ENCODE results near the gene GRK6. TPM values are rescaled to one million over a fixed set of nuclear protein-coding genes. Genes with fewer than 3 reads are reported as not detected.
A peak's percentile ranks its signal among the peaks of the same experiment; 100 is the strongest.
"Not testable (repeated sequence)": the region's sequence is repeated elsewhere in the genome, so short reads cannot be mapped to it uniquely, and the experiment has no call there.

GRK6 gene
- total RNA-seq, 1 donor from 2014 or later = 20.2 TPM

DNA sequence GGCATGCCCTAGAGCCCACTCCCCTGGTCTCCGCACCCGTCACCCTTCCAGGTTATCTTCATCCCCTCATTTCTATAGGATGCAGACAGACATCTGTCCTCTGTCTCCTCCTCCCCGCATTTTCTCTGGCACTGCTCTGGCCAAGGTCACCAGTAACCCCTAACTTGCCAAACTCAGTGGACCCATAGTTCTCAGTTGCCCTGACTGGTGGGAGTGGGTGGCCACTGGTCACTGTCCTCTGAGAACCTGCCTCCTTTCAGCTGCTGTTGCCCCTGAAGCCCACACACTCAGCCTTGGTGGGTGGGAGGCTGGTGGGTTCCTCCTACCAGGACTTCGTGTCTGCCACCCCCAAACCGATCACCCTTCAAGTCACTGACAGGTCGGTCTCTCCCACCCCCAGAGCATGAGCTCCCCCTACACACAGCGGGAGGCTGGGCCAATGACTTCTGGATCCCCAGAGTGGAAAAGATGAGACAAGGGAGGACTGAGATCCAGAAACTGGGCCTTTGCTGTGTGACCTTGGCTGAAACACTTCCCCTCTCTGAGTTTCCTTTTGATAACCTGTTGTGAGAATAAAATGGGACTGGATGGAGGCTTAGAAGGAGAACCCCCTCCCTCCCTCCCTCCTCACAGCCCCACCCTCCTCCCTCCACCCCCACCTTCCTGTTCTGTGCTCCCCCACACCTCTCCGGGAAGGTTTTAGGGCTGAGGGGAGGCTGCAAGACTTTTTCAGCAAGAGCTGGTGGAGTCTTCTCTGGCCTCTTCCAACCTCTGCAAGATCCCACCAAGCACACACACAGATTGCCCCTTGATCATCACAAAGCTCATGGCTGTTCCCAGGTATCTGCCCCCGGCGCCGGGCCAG lies 49.3 kb downstream of the GRK6 start:
- intact Hi-C loops (cut with DNase I) = no loop called here
- DNase-seq (ENCODE audit: low spot score) = no peak

GRCh38 chr5:177476531-177477233 lies 50.2 kb downstream of the GRK6 start:
- intact Hi-C loops (cut with DNase I) = no loop called here
- DNase-seq (ENCODE audit: low spot score) = no peak

DNA sequence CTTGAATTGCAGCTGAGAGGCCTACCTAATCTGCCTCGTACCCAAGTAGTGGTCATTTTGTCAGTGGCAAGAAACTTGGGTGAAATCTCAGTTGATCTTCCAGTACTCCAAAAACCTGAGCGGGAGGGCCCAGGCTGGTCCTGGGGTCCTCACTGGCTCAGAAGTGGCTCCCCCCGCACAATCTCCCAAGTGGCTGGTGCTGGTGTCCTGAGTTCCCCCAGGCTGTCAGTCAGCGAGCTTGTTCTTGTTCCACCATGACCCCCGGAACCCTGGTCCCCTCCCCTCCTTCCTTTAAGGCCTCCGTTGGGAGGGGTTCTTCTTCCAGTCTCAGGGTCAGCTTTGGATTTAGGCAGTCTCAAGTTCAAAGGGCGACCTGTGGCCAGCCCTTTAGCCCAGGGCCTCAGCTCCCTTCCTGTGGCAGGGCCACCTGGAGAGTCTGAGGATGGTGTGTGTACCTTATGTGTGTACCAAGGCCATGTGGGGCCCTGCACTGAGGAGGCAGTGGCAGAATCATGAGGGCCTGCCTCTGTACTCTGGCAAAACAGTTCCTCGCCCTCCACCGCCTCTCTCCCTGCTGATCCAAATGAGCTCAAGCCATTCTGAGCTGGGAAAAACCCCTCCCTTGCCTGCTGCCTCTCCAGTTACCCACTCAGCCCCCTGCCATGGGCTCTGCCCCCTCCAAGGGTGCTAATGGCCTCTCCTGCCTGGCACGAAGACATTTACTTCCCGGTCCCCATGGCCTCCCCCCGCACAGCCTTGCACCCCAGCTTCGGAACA lies 51.4 kb downstream of the GRK6 start:
- intact Hi-C loops (cut with DNase I) = loop anchor here (2.0 kb wide), 2 partner anchors 19 to 21 kb away; partner anchors contain the start of gene PDLIM7

GRCh38 chr5:177478711-177479646 lies 52.5 kb downstream of the GRK6 start:
- peak; percentile 95 for DNase-seq (ENCODE audit: low spot score)
- intact Hi-C loops (cut with DNase I) = loop anchor here (2.0 kb wide), 2 partner anchors 18 to 22 kb away; partner anchors contain the start of gene PDLIM7

More for the DNA sequence above, 51.4 kb downstream of the GRK6 start:
- no peak for DNase-seq (ENCODE audit: low spot score)

DNA sequence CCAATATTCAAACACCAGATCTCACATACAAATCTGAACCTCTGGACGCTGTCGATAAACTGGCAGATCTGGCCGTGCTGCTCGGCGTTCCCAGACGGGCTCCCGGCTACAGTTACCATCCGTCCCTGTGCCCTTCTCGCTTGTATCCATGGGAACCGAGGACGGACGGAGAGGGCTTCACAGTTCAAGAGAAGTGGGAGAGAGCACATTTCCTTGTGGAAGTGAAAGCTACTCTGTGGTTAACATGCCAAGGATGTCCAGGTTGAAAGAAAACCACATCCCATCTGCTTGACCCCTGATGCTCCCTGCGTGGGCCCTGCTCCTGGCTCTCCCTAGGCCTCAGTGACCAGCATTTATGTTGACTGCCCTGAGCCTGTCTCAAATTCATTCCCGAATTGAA lies 53.3 kb downstream of the GRK6 start:
- DNase-seq (ENCODE audit: low spot score) = no peak
- intact Hi-C loops (cut with DNase I) = loop anchor here (2.0 kb wide), 2 partner anchors 17 to 23 kb away; partner anchors contain the start of gene PDLIM7

GRCh38 chr5:177482359-177482795 lies 55.9 kb downstream of the GRK6 start:
- intact Hi-C loops (cut with DNase I) = no loop called here
- DNase-seq (ENCODE audit: low spot score) = no peak

- DNase-seq (ENCODE audit: low spot score) = no peak
- intact Hi-C loops (cut with DNase I) = no loop called here
Observed at GRCh38 chr5:177483042-177483441, 56.6 kb downstream of the GRK6 start.

DNA sequence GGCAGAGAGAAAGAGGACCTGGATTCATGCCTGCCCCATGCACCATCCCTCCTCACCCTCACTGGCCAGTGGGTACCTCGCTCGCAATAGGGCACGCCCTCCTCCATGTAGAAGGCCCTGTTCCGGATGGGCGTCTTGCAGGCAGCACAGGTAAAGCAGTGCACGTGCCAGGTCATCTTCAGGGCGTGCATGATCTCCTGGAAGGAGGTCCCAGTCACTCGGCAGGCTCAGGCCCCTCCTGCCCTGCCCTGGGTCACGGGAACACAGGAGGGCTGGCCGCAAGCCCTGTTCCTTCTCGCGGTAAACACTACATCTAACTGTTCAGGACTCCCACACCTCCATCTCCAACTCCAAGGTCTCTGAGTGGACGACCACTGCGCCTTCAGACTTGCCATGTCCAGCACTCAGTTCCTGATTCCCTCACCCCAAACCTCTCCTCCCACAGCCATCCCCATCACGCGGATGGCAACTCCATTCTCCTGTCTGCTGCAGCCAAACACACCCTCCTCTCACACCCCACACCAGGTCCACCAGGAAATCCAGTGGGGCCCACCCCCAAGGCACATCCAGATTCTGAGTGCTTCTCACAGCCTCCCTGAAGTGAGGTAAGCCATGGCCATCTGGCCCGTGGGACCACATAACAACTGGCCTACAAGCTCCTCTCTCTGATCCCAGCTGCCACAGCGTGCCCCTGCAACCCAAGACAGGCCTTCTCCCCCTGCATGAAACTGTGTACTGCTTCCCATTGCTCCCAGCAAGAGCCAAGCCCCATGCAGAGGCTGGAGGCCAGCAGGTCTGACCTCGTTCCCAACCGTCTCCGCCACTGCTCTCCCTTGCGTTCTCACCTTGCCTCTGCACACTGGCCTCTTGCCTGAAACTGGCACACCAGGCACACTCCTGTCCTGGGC lies 57.8 kb downstream of the GRK6 start:
- intact Hi-C loops (cut with DNase I) = no loop called here
- DNase-seq (ENCODE audit: low spot score) = no peak

DNA sequence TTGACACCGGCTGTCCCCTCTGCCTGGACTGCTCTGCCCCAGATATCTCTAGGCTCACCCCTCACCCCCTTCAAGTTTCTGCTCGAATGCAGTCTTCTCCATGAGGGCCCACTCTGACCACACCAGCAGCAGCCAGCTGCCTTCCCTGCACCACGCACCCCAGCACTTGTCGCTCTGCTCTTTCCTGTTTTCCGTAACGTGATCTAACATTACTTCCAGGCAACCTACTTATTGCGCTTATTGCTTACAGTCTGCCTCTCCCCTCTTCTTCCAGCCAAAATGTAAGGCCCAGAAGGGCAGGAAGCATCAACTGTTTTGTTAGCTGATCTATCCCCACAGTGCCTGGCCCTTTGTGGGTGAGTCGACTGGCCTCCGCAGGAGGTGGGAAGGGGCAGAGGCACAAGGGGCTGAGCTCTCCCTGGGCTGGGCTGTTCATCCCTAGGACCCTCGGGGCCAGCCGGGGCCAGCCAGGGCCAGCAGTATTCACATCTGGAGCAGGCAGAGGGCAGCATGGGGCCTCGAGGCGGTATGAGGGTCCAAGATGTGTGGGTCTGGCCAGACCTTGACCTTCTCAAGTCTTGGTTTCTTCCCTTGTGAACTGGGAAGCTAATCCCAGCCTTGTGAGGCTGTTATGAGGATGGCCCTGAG lies 58.5 kb downstream of the GRK6 start:
- intact Hi-C loops (cut with DNase I) = no loop called here
- DNase-seq (ENCODE audit: low spot score) = no peak

DNA sequence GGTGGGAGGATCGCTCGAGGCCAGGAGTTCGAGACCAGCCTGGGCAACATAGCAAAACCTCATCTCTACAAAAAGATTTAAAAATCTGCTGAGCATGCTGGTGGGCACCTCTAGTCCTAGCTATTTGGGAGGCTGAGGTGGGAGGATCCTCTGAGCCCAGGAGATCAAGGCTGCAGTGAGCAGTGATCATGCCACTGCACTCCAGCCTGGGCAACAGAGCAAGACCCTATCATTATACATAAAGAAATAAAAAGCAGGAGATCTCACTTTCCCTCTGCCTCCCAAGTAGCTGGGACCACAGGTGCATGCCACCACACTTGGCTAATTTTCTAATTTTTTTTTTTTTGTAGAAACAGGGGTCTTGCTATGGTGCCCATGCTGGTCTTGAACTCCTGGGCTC lies 59.3 kb downstream of the GRK6 start:
- DNase-seq (ENCODE audit: low spot score); intact Hi-C loops (cut with DNase I): not testable (repeated sequence)

DNA sequence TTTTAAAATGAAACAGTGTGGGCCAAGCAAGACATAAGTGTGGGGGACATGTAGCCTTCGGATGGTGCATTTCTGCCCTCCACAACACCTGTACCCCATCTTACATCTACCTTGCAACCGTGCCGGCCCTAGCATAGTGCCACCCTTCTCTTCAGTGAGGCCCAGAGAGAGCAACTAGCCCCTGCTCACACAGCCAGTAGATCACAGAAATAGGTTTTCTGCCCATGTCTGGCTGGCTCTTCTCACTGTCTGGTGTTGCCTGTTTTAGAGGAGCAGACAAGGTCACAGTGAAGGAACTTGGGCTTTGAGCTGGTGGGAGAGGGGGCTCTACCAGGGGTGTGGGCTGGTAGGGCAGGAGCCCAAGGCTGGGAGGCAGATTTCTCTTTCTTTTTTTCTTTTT lies 59.8 kb downstream of the GRK6 start:
- intact Hi-C loops (cut with DNase I) = no loop called here
- DNase-seq (ENCODE audit: low spot score) = no peak

DNA sequence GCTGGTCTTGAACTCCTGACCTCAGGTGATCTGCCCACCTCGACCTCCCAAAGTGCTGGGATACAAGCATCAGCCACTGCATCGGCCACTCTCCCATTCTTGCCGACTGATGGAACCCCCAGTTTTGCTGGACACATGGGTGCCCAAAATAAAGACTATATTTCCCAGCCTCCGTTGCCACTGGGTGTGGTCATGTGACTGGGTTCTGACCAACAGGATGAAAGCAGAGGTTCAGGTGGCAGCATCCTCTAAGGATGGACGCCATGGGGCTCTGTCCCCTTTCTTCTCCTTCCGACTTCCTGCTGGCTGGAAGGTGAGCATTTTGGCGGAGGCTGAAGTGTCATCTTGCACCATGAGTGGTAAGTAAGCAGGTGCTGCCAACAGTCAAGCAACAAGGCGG lies 60.7 kb downstream of the GRK6 start:
- intact Hi-C loops (cut with DNase I) = no loop called here
- no peak for DNase-seq (ENCODE audit: low spot score)

- no peak for DNase-seq (ENCODE audit: low spot score)
- intact Hi-C loops (cut with DNase I) = no loop called here
Observed at GRCh38 chr5:177487975-177488374, 61.5 kb downstream of the GRK6 start.

GRCh38 chr5:177489119-177489716 lies 62.7 kb downstream of the GRK6 start:
- DNase-seq (ENCODE audit: low spot score) = no peak
- intact Hi-C loops (cut with DNase I) = no loop called here

DNA sequence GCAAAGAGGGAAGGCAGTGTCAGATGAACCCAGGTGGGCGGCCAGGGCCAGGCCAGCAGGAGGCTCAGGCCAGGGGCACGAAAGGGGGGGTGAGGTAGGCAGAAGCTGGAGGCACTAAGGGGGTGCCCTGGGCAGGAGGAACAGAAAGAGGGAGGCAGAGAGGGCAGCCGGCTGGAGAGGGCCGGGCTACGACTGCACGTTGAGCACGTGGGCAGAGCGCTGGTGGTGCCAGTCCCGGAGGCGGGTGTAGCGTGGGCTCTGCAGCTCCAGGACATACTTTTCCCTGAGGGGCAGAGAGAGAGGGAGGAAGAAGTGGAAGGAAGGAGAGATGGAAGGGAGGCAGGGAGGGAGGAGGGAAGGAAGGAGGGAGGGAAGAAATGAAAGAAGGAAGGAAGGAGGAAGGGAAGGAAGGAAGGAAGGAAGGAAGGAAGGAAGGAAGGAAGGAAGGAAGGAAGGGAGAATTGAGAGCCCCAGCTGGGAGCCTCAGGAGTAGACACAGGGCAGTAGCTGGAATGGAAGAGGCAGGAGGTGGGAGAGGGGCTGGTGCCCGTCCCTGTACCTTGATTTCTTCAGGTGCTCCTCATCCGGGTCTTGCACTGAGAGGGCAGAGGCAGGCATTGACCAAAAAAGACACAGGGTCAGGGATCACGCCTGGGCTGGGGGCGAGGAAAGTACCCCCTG lies 64.0 kb downstream of the GRK6 start:
- DNase-seq (ENCODE audit: low spot score) = no peak
- intact Hi-C loops (cut with DNase I) = no loop called here

DNA sequence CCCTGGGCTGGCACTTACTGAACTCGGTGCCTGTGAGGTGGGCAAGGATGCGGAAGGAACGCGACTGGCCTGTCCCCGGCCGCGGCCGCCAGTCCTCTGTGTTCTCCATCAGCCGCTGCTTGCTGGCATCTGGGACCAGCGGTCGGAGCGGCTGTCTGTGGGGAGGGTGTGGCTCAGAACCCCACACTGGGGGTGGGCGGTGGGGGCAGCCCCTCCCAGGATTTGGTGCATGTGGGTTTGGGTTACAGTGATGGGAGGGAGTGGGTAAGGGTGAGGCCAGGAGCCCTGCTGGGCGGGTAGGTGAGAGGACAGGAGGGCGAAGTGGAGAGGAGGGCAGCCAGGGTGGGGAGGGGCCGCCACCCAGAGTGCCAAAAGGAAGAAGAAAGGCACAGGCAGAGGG lies 64.5 kb downstream of the GRK6 start:
- intact Hi-C loops (cut with DNase I) = no loop called here
- DNase-seq (ENCODE audit: low spot score) = no peak

Data from cardiac septum (tissue), 1 donor.